Measurements from ENCODE around the gene SNX5. TPM values are rescaled to one million over a fixed set of nuclear protein-coding genes. Genes with fewer than 3 reads are reported as not detected.

SNX5 gene
- total and polyA plus RNA-seq, 9 of the 15 experiments (the other 6 are each of a cell fraction or from before 2014, with no cell fraction given), result 53.5 to 276 (median 160) TPM

- TF ChIP-seq NR1H2 (CRISPR knock-in tag; IDR thresholded peaks at IDR 0.05), result no peak
- TF ChIP-seq HDAC1 (IDR thresholded peaks at IDR 0.05), result peak in 1 of 2 experiments; percentile 93; a peak in 2 of 4 replicates
- no peak for TF ChIP-seq NFRKB (IDR thresholded peaks at IDR 0.05; ENCODE audit: low read depth)
- peak in 1 of 2 experiments; percentile 64; a peak in 1 of 4 replicates for TF ChIP-seq TEAD1 (CRISPR knock-in tag; IDR thresholded peaks at IDR 0.05)
- TF ChIP-seq TARDBP (IDR thresholded peaks at IDR 0.05), result no peak
- peak; percentile 97 for TF ChIP-seq GATAD2A (IDR thresholded peaks at IDR 0.05)
- TF ChIP-seq ZSCAN29 (IDR thresholded peaks at IDR 0.05), result no peak
- peak; percentile 66; the same call in 1 of the 2 replicates for TF ChIP-seq HLTF (IDR thresholded peaks at IDR 0.05)
- TF ChIP-seq MYC (IDR thresholded peaks at IDR 0.05; ENCODE audit: low read depth, low read length), result peak; percentile 19; the same call in 1 of the 2 replicates
- no peak for TF ChIP-seq MYC (CRISPR knock-in tag; IDR thresholded peaks at IDR 0.05; ENCODE audit: borderline replicate concordance, low read depth)
- TF ChIP-seq SIN3A (IDR thresholded peaks at IDR 0.05; ENCODE audit: borderline replicate concordance in 2 of 2, control insufficient read depth in 1 of 2, low read depth in 2 of 2, low read length in 2 of 2), result no peak
- no peak for TF ChIP-seq NR2F6 (CRISPR knock-in tag; IDR thresholded peaks at IDR 0.05)
- no peak for TF ChIP-seq ZNF699 (CRISPR knock-in tag; IDR thresholded peaks at IDR 0.05; ENCODE audit: insufficient replicate concordance)
- TF ChIP-seq L3MBTL2 (IDR thresholded peaks at IDR 0.05), result peak; percentile 65
- TF ChIP-seq ZNF140 (CRISPR knock-in tag; IDR thresholded peaks at IDR 0.05), result no peak
- no peak for TF ChIP-seq ZKSCAN1 (IDR thresholded peaks at IDR 0.05; ENCODE audit: low read depth, low read length)
- TF ChIP-seq, protein P1, sequence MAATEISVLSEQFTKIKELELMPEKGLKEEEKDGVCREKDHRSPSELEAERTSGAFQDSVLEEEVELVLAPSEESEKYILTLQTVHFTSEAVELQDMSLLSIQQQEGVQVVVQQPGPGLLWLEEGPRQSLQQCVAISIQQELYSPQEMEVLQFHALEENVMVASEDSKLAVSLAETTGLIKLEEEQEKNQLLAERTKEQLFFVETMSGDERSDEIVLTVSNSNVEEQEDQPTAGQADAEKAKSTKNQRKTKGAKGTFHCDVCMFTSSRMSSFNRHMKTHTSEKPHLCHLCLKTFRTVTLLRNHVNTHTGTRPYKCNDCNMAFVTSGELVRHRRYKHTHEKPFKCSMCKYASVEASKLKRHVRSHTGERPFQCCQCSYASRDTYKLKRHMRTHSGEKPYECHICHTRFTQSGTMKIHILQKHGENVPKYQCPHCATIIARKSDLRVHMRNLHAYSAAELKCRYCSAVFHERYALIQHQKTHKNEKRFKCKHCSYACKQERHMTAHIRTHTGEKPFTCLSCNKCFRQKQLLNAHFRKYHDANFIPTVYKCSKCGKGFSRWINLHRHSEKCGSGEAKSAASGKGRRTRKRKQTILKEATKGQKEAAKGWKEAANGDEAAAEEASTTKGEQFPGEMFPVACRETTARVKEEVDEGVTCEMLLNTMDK (IDR thresholded peaks at IDR 0.05; ENCODE audit: borderline replicate concordance, insufficient read depth, low read depth, low read length, poor library complexity, severe bottlenecking), result no peak
- TF ChIP-seq E4F1 (CRISPR knock-in tag; IDR thresholded peaks at IDR 0.05; ENCODE audit: borderline replicate concordance), result no peak
- TF ChIP-seq, protein P2, sequence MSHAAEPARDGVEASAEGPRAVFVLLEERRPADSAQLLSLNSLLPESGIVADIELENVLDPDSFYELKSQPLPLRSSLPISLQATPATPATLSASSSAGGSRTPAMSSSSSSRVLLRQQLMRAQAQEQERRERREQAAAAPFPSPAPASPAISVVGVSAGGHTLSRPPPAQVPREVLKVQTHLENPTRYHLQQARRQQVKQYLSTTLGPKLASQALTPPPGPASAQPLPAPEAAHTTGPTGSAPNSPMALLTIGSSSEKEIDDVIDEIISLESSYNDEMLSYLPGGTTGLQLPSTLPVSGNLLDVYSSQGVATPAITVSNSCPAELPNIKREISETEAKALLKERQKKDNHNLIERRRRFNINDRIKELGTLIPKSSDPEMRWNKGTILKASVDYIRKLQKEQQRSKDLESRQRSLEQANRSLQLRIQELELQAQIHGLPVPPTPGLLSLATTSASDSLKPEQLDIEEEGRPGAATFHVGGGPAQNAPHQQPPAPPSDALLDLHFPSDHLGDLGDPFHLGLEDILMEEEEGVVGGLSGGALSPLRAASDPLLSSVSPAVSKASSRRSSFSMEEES (CRISPR knock-in tag; IDR thresholded peaks at IDR 0.05), result no peak
- TF ChIP-seq ZFP1 (CRISPR knock-in tag; IDR thresholded peaks at IDR 0.05), result no peak
- no peak for TF ChIP-seq ZNF551 (CRISPR knock-in tag; IDR thresholded peaks at IDR 0.05)
- no peak for TF ChIP-seq ZNF347 (CRISPR knock-in tag; IDR thresholded peaks at IDR 0.05; ENCODE audit: low read depth)
- no peak for TF ChIP-seq ILF3 (IDR thresholded peaks at IDR 0.05; ENCODE audit: borderline replicate concordance)
- peak; percentile 90 to 92 for TF ChIP-seq KDM1A (IDR thresholded peaks at IDR 0.05)
These were observed 43.3 kb downstream of the SNX5 start (continued) for GRCh38 chr20:17925141-17925939.

Measured in K562 (cell line).